WTC11 (cell line): ENCODE results near the gene EBF3.

ENCODE experiments used
- CTCF ChIP-seq: fragments of 200-600 bp; IDR thresholded peaks from 2 replicates; pipeline ENCODE4 v1.8.0; 2022; ENCODE audit warnings: antibody characterized with exemption
- E2F5 ChIP-seq: sonication (generic); formaldehyde crosslinking; IDR thresholded peaks from 2 replicates; pipeline ENCODE4 v1.8.1; 2022; ENCODE audit warnings: mild to moderate bottlenecking, moderate library complexity, missing genetic modification reagents
- ESRRA ChIP-seq: sonication (generic); formaldehyde crosslinking; IDR thresholded peaks from 2 replicates; pipeline ENCODE4 v1.8.1; 2022; ENCODE audit warnings: mild to moderate bottlenecking, missing genetic modification reagents, borderline replicate concordance
- ETV6 ChIP-seq: sonication (generic); formaldehyde crosslinking; IDR thresholded peaks from 2 replicates; pipeline ENCODE4 v1.8.1; 2022; ENCODE audit warnings: mild to moderate bottlenecking, missing genetic modification reagents
- KAT7 ChIP-seq: sonication (generic); formaldehyde crosslinking; IDR thresholded peaks from 2 replicates; pipeline ENCODE4 v1.8.1; 2023; ENCODE audit warnings: missing genetic modification reagents, mild to moderate bottlenecking, borderline replicate concordance
- MAX ChIP-seq: sonication (generic); formaldehyde crosslinking; IDR thresholded peaks from 2 replicates; pipeline ENCODE4 v1.8.0; 2022; ENCODE audit warnings: mild to moderate bottlenecking, missing genetic modification reagents
- MLX ChIP-seq: sonication (generic); formaldehyde crosslinking; IDR thresholded peaks from 2 replicates; pipeline ENCODE4 v1.8.1; 2023; ENCODE audit warnings: mild to moderate bottlenecking, missing genetic modification reagents, moderate library complexity
- TCF7 ChIP-seq: sonication (generic); formaldehyde crosslinking; IDR thresholded peaks from 2 replicates; pipeline ENCODE4 v1.8.0; 2022; ENCODE audit warnings: mild to moderate bottlenecking, low read depth, missing genetic modification reagents, moderate library complexity
- TEAD4 ChIP-seq: sonication (generic); formaldehyde crosslinking; IDR thresholded peaks from 2 replicates; pipeline ENCODE4 v1.8.0; 2022; ENCODE audit warnings: mild to moderate bottlenecking, missing genetic modification reagents
- ZNF121 ChIP-seq: sonication (generic); formaldehyde crosslinking; IDR thresholded peaks from 2 replicates; pipeline ENCODE4 v1.8.0; 2023; ENCODE audit warnings: missing genetic modification reagents
- ZNF532 ChIP-seq: fragments of 250-450 bp; sonication (Bioruptor Pico); IDR thresholded peaks from 2 replicates; pipeline ENCODE4 v1.9.0; 2021; ENCODE audit warnings: mild to moderate bottlenecking, borderline replicate concordance

GRCh38 chr10:129883029-129883428, 81.0 kb downstream of the EBF3 start:
- no peak for TF ChIP-seq E2F5 (CRISPR knock-in tag)
- TF ChIP-seq ESRRA (CRISPR knock-in tag), result no peak
- TF ChIP-seq CTCF, result no peak
- TF ChIP-seq ETV6 (CRISPR knock-in tag), result no peak
- no peak for TF ChIP-seq MAX (CRISPR knock-in tag)
- no peak for TF ChIP-seq KAT7
- TF ChIP-seq TCF7 (CRISPR knock-in tag), result no peak
- TF ChIP-seq TEAD4 (CRISPR knock-in tag), result no peak
- no peak for TF ChIP-seq ZNF532
- TF ChIP-seq MLX (CRISPR knock-in tag), result no peak
- TF ChIP-seq ZNF121 (CRISPR knock-in tag), result no peak
